K562 (cell line): ENCODE data around the gene GNPTAB. TPM values are rescaled to one million over a fixed set of nuclear protein-coding genes. Genes with fewer than 3 reads are reported as not detected.

Experiments used
- BCL6 ChIP-seq: fragments of 250-450 bp; sonication (Bioruptor Pico); IDR thresholded peaks from 2 replicates; pipeline ENCODE4 v1.4.0; 2020
- BDP1 ChIP-seq: IDR thresholded peaks from 3 replicates; pipeline ENCODE4 v1.6.1; 2011; ENCODE audit not compliant: insufficient read length, insufficient read depth
- CBFA2T3 ChIP-seq: fragments of 450-650 bp; IDR thresholded peaks from 2 replicates; pipeline ENCODE4 v1.6.1; 2017
- CHD4 ChIP-seq: fragments of 200-600 bp; sonication (generic); IDR thresholded peaks from 3 replicates; pipeline ENCODE4 v1.6.1; 2012; ENCODE audit warnings: low read depth, mild to moderate bottlenecking, mixed read lengths, low read length, inconsistent platforms; ENCODE audit not compliant: insufficient read depth, insufficient replicate concordance, poor library complexity, severe bottlenecking
- E2F3 ChIP-seq: fragments of 250-450 bp; sonication (Bioruptor Pico); IDR thresholded peaks from 2 replicates; pipeline ENCODE4 v1.4.0; 2020; ENCODE audit warnings: mild to moderate bottlenecking
- ELF4 ChIP-seq: fragments of 450-650 bp; formaldehyde crosslinking; IDR thresholded peaks from 2 replicates; pipeline ENCODE4 v1.4.0; 2022; ENCODE audit warnings: missing genetic modification characterization
- EP300 ChIP-seq: IDR thresholded peaks from 2 replicates; pipeline ENCODE4 v1.6.1; 2012; ENCODE audit warnings: low read length, improper control_type of control experiment
- ETS2 ChIP-seq: IDR thresholded peaks from 2 replicates; pipeline ENCODE4 v1.6.1; 2016; ENCODE audit warnings: borderline replicate concordance, missing genetic modification characterization, mild to moderate bottlenecking, moderate library complexity, missing compliant biosample characterization; ENCODE audit not compliant: poor library complexity, severe bottlenecking
- ETV5 ChIP-seq: sonication (generic); formaldehyde crosslinking; IDR thresholded peaks from 2 replicates; pipeline ENCODE4 v1.4.0; 2020; ENCODE audit warnings: low read depth, mild to moderate bottlenecking, missing genetic modification reagents
- FOSL1 ChIP-seq: fragments of 200-800 bp; sonication (Bioruptor generic); conservative IDR thresholded peaks from 2 replicates; pipeline ENCODE4 v1.6.1; 2016; ENCODE audit warnings: missing genetic modification characterization, missing compliant biosample characterization
- HEY1 ChIP-seq: fragments of 250-450 bp; sonication (Bioruptor Pico); IDR thresholded peaks from 2 replicates; pipeline ENCODE4 v1.5.0; 2020; ENCODE audit warnings: mild to moderate bottlenecking, moderate library complexity, borderline replicate concordance
- HNRNPL ChIP-seq: fragments of 200-400 bp; formaldehyde crosslinking; IDR thresholded peaks from 2 replicates; pipeline ENCODE4 v1.6.1; 2017; ENCODE audit warnings: low read depth, mild to moderate bottlenecking, low read length
- NCOA4 ChIP-seq: fragments of 450-650 bp; IDR thresholded peaks from 2 replicates; pipeline ENCODE4 v1.6.1; 2018; ENCODE audit warnings: mild to moderate bottlenecking; ENCODE audit not compliant: partially characterized antibody
- NCOR1 ChIP-seq: fragments of 450-650 bp; IDR thresholded peaks from 2 replicates; pipeline ENCODE4 v1.6.1; 2016; ENCODE audit warnings: mild to moderate bottlenecking, moderate library complexity
- NFE2 ChIP-seq: IDR thresholded peaks from 2 replicates; pipeline ENCODE4 v1.6.1; 2014; ENCODE audit warnings: antibody characterized with exemption, low read depth
- NFIX ChIP-seq: fragments of 250-450 bp; sonication (Bioruptor Pico); IDR thresholded peaks from 2 replicates; pipeline ENCODE4 v1.4.0; 2020; ENCODE audit warnings: low read depth, mild to moderate bottlenecking, moderate library complexity
- PHF8 ChIP-seq: fragments of 200-600 bp; sonication (generic); IDR thresholded peaks from 2 replicates; pipeline ENCODE4 v1.6.1; 2012; ENCODE audit warnings: mixed run types, mild to moderate bottlenecking, inconsistent platforms, low read length, moderate library complexity, borderline replicate concordance
- PKNOX1 ChIP-seq: fragments of 450-650 bp; IDR thresholded peaks from 2 replicates; pipeline ENCODE4 v1.6.1; 2016
- POLR2B ChIP-seq: fragments of 450-650 bp; IDR thresholded peaks from 2 replicates; pipeline ENCODE4 v1.6.1; 2018; ENCODE audit warnings: low read depth; ENCODE audit not compliant: partially characterized antibody
- SIN3B ChIP-seq: fragments of 450-650 bp; IDR thresholded peaks from 2 replicates; pipeline ENCODE4 v1.6.1; 2017; ENCODE audit warnings: low read depth, mild to moderate bottlenecking, moderate library complexity
- TAF15 ChIP-seq: fragments of 200-400 bp; formaldehyde crosslinking; IDR thresholded peaks from 2 replicates; pipeline ENCODE4 v1.6.1; 2017; ENCODE audit warnings: mild to moderate bottlenecking, low read depth, low read length, moderate library complexity
- TAF7 ChIP-seq: fragments of 450-650 bp; IDR thresholded peaks from 2 replicates; pipeline ENCODE4 v1.6.1; 2016; ENCODE audit warnings: missing genetic modification characterization, missing compliant biosample characterization
- TAF9B ChIP-seq: fragments of 450-650 bp; IDR thresholded peaks from 2 replicates; pipeline ENCODE4 v1.6.1; 2018; ENCODE audit warnings: mild to moderate bottlenecking; ENCODE audit not compliant: partially characterized antibody
- THRB ChIP-seq: fragments of 450-650 bp; formaldehyde crosslinking; conservative IDR thresholded peaks from 2 replicates; pipeline ENCODE4 v1.4.0; 2022; ENCODE audit warnings: mild to moderate bottlenecking, missing genetic modification characterization
- ZBTB17 ChIP-seq: fragments of 450-650 bp; formaldehyde crosslinking; IDR thresholded peaks from 2 replicates; pipeline ENCODE4 v1.4.0; 2020; ENCODE audit warnings: mild to moderate bottlenecking
- ZBTB8A ChIP-seq: fragments of 450-650 bp; IDR thresholded peaks from 2 replicates; pipeline ENCODE4 v1.6.1; 2018; ENCODE audit warnings: mild to moderate bottlenecking, moderate library complexity; ENCODE audit not compliant: partially characterized antibody
- ZNF311 ChIP-seq: fragments of 250-450 bp; sonication (Bioruptor Pico); IDR thresholded peaks from 2 replicates; pipeline ENCODE4 v1.4.0; 2020; ENCODE audit warnings: mild to moderate bottlenecking, moderate library complexity
- ZNF347 ChIP-seq: fragments of 450-650 bp; formaldehyde crosslinking; IDR thresholded peaks from 2 replicates; pipeline ENCODE4 v1.4.0; 2020; ENCODE audit warnings: low read depth, mild to moderate bottlenecking, moderate library complexity
- polyA plus RNA-seq, 8 experiments: library from polyadenylated mRNA; depleted of rRNA in 4 of 8; stranded (reverse) in 5 of 8; unstranded in 3 of 8; fragments of >200 nt; fragmentation: Nextera tagmentation in 2 of 8; fragmentation: Illumina TruSeq in 1 of 8; extraction: Ambion mirVana in 2 of 8; extraction: Trizol in 1 of 8; gene quantifications; 2 replicates each; pipeline versions ENCODE4 v1.2.1 to v1.2.3, GENCODE V29; 2011 to 2014; ENCODE audit warnings: inconsistent platforms in 1 of 8, missing spikeins in 1 of 8
- total RNA-seq, 7 experiments: library from RNA; depleted of rRNA in 6 of 7; stranded (reverse); fragments of >200 nt in 6 of 7; fragmentation: Illumina TruSeq in 2 of 7; extraction: Trizol in 2 of 7; gene quantifications; 2 replicates each; pipeline versions ENCODE4 v1.2.1 to v1.2.3, GENCODE V29; 2011 to 2021; ENCODE audit warnings: low replicate concordance in 1 of 7
- TF ChIP-seq, protein P1 (sequence below), 2 experiments: fragments of 450-650 bp in 1 of 2; sonication (generic) in 1 of 2; formaldehyde crosslinking; conservative IDR thresholded peaks; 2 replicates each; pipeline versions ENCODE4 v1.4.0 to v1.8.1; 2020 to 2022; ENCODE audit warnings: mild to moderate bottlenecking in 1 of 2, missing genetic modification reagents in 1 of 2

The GNPTAB gene
- total and polyA plus RNA-seq, 9 of the 15 experiments (the other 6 are each of a cell fraction or from before 2014, with no cell fraction given) = 5.9 to 23.2 (median 19.3) TPM

DNA sequence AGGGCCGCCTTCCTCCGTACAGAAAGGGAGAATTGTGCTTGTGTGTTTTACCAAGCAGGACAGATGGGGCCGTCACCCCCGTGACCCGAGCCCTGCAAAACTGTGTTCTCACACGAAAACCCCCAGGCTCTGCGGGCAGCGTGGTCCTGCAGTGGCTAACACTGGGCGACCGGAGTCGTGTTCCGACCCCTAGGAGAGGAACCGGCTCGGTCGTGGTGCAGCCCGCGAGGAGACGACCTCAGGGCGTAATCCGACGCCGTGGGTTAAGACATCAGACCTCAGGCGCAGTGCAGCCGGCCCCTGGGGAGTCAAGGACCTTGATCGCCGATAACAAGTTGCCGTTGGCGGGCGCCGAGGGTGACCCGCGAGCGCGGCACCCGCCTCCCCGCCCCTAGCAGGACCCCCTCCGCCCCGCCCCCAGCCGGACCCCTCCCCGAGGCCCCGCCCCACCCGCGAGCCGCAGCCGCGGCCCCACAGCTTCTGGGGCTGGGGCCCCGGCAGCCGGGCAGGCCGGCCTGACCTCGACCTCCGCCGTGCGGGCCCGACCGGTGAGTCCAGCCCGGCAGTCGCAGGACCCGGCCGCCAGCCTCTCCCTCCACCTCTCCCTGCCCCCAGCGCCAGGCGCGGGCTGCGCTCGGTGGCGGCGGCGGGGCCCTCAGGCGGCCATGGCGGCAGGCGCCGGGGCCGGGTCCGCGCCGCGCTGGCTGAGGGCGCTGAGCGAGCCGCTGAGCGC is 133.4 kb downstream of the GNPTAB start, which contains the start of gene CHPT1 (continued):
- TF ChIP-seq SIN3B = peak; percentile 56; the same call in 1 of the 2 replicates
- no peak for TF ChIP-seq E2F3 (CRISPR knock-in tag)
- no peak for TF ChIP-seq TAF15
- peak; percentile 51 for TF ChIP-seq EP300
- TF ChIP-seq BDP1 = no peak
- TF ChIP-seq BCL6 (CRISPR knock-in tag) = no peak
- TF ChIP-seq TAF7 = no peak
- TF ChIP-seq THRB (CRISPR knock-in tag) = no peak
- peak; percentile 54; the same call in 1 of the 2 replicates for TF ChIP-seq ETV5 (CRISPR knock-in tag)
- no peak for TF ChIP-seq HNRNPL
- TF ChIP-seq ZBTB17 (CRISPR knock-in tag) = no peak
- no peak for TF ChIP-seq CHD4
- no peak for TF ChIP-seq CBFA2T3
- no peak for TF ChIP-seq NCOA4
- TF ChIP-seq, protein P1, sequence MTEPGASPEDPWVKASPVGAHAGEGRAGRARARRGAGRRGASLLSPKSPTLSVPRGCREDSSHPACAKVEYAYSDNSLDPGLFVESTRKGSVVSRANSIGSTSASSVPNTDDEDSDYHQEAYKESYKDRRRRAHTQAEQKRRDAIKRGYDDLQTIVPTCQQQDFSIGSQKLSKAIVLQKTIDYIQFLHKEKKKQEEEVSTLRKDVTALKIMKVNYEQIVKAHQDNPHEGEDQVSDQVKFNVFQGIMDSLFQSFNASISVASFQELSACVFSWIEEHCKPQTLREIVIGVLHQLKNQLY (CRISPR knock-in tag; conservative IDR thresholded peaks at IDR 0.05) = no peak
- TF ChIP-seq NFE2 = 0 out of 2 replicates have a peak, but pooled peaks have one; percentile 9
- no peak for TF ChIP-seq ZNF311 (CRISPR knock-in tag)
- TF ChIP-seq FOSL1 (tag) = no peak
- no peak for TF ChIP-seq PKNOX1
- no peak for TF ChIP-seq ZNF347
- no peak for TF ChIP-seq HEY1
- TF ChIP-seq NCOR1 = no peak
- TF ChIP-seq ELF4 = no peak
- TF ChIP-seq ETS2 (tag) = no peak
- no peak for TF ChIP-seq NFIX (CRISPR knock-in tag)
- TF ChIP-seq TAF9B = no peak
- TF ChIP-seq PHF8 = peak; percentile 81
- no peak for TF ChIP-seq ZBTB8A
- TF ChIP-seq POLR2B = peak; percentile 45
